Colonic mucosa (tissue), 4 donors: ENCODE results near the gene IL2RG. TPM values are rescaled to one million over a fixed set of nuclear protein-coding genes. Genes with fewer than 3 reads are reported as not detected.
A peak's percentile ranks its signal among the peaks of the same experiment; 100 is the strongest.

Experiments
- DNase-seq: peaks from one replicate; pipeline ENCODE4 v3.0.0-alpha.2; 2020
- H3K27ac ChIP-seq: fragments of 200-600 bp; one replicate; pipeline ENCODE4 v1.8.0; 2021
- H3K27me3 ChIP-seq: fragments of 200-600 bp; one replicate; pipeline ENCODE4 v1.8.0; 2021
- H3K36me3 ChIP-seq: fragments of 200-600 bp; one replicate; pipeline ENCODE4 v1.8.0; 2021
- H3K4me1 ChIP-seq: fragments of 200-600 bp; one replicate; pipeline ENCODE4 v1.8.0; 2021; ENCODE audit warnings: mild to moderate bottlenecking
- H3K4me3 ChIP-seq: fragments of 200-600 bp; one replicate; pipeline ENCODE4 v1.8.0; 2021
- H3K9ac ChIP-seq, 2 donors: one replicate each; pipeline ENCODE4 v1.7.0; 2013; ENCODE audit warnings: control low read depth in 2 of 2, low read depth in 2 of 2, low read length in 2 of 2
- H3K9me3 ChIP-seq: fragments of 200-600 bp; one replicate; pipeline ENCODE4 v1.8.0; 2021
- CTCF ChIP-seq: fragments of 200-600 bp; IDR thresholded peaks from one replicate; pipeline ENCODE4 v1.8.0; 2022; ENCODE audit warnings: antibody characterized with exemption, mild to moderate bottlenecking
- intact Hi-C: fragments of 100-400 bp; cut with DNase I; formaldehyde crosslinking; loops from one replicate; pipeline ENCODE4 v1.14.1; 2022
- total RNA-seq, 2 donors: library from RNA; stranded (reverse); fragmentation: NEBNext Ultra II Directional in 1 of 2; extraction: Animal tissue kit (Norgen Biotek cat#: 25700) in 1 of 2; gene quantifications; one replicate each; pipeline ENCODE4 v1.2.1, GENCODE V29; 2021
- donor health status: healthy.
- donor health status: DM: no; HTN: no; CAD: no.
- donor health status: DM: no; HTN: no; CAD: no.

Gene IL2RG
- total RNA-seq, 2 donors from 2014 or later, result 46.0 to 61.0 TPM

- Histone ChIP-seq H3K27ac (peak within 1 kb of the TSS; percentile 76), H3K4me1 (no peaks in the 10 kb centered on the region), H3K4me3 (peak within 1 kb of the TSS; percentile 47), H3K9me3 (no peaks in the 10 kb centered on the region), H3K9ac (peak within 1 kb of the TSS; percentile 60 to 65), H3K36me3 (no peaks in the 10 kb centered on the region), H3K27me3 (no peaks in the 10 kb centered on the region)
- intact Hi-C loops, result no loop called here
- TF ChIP-seq CTCF, result no peak
- DNase-seq, result peak; percentile 90
Measured at GRCh38 chrX:71068044-71068918, 43.1 kb downstream of the IL2RG start, which contains the start of gene SNX12. TSS of gene SNX12 (minus strand) at chrX:71068334. CDS start at chrX:71068306, 28 bp downstream.

- Histone ChIP-seq H3K4me3 (peak overlapping the region; percentile 47), H3K9me3 (no peaks in the 10 kb centered on the region), H3K27me3 (no peaks in the 10 kb centered on the region), H3K27ac (peak overlapping the region; percentile 76), H3K36me3 (no peaks in the 10 kb centered on the region), H3K4me1 (no peaks in the 10 kb centered on the region), H3K9ac (peak overlapping the region; percentile 53)
- intact Hi-C loops, result no loop called here
- no peak for DNase-seq
- TF ChIP-seq CTCF, result no peak
Measured at GRCh38 chrX:71067712-71068043, 43.7 kb downstream of the IL2RG start.

- intact Hi-C loops, result no loop called here
- Histone ChIP-seq H3K9me3 (no peaks in the 10 kb centered on the region), H3K36me3 (no peaks in the 10 kb centered on the region), H3K27me3 (no peaks in the 10 kb centered on the region), H3K4me1 (no peaks in the 10 kb centered on the region), H3K4me3 (peak overlapping the region; percentile 47), H3K9ac (peak overlapping the region; percentile 53), H3K27ac (peak overlapping the region; percentile 76)
- TF ChIP-seq CTCF, result no peak
- no peak for DNase-seq
Measured at GRCh38 chrX:71067089-71067488, 44.3 kb downstream of the IL2RG start.

GRCh38 chrX:71060127-71060526 is 51.2 kb downstream of the IL2RG start:
- Histone ChIP-seq H3K4me3 (no peak overlapping the region), H3K27me3 (no peaks in the 10 kb centered on the region), H3K9me3 (no peaks in the 10 kb centered on the region), H3K27ac (no peak overlapping the region), H3K9ac (no peak overlapping the region), H3K4me1 (no peaks in the 10 kb centered on the region), H3K36me3 (no peaks in the 10 kb centered on the region)
- no peak for DNase-seq
- TF ChIP-seq CTCF, result no peak
- intact Hi-C loops, result no loop called here

- Histone ChIP-seq H3K27me3 (no peaks in the 10 kb centered on the region), H3K36me3 (no peaks in the 10 kb centered on the region)
Measured at GRCh38 chrX:71057848-71058530, 53.4 kb downstream of the IL2RG start.

More at GRCh38 chrX:71057848-71058530, 53.4 kb downstream of the IL2RG start:
- TF ChIP-seq CTCF, result no peak
- Histone ChIP-seq H3K4me1 (no peaks in the 10 kb centered on the region), H3K9ac (no peak overlapping the region), H3K9me3 (no peaks in the 10 kb centered on the region), H3K27ac (no peak overlapping the region), H3K4me3 (no peak overlapping the region)
- no peak for DNase-seq
- intact Hi-C loops, result no loop called here

Other genes starting within 250 kb of the IL2RG start
- gene TEX11, start 202.9 kb downstream of the IL2RG start, total RNA-seq, result 1 to 10 TPM in 1 of 2 donors, under 1 TPM in 1; 0.94 to 1.0 TPM
- gene SLC7A3, start 180.5 kb downstream of the IL2RG start, total RNA-seq, result under 1 TPM in 1 of 2 donors, not detected in 1; 0.22 TPM
- gene SNX12, start 43.2 kb downstream of the IL2RG start, total RNA-seq, result 10 to 100 TPM; 62.1 to 76.8 TPM
- gene FOXO4, start 15.7 kb downstream of the IL2RG start, total RNA-seq, result 10 to 100 TPM; 23.4 to 47.4 TPM
- not detected for gene CXorf65, start 4.8 kb downstream of the IL2RG start, total RNA-seq
- 10 to 100 TPM; 35.1 to 39.7 TPM for gene MED12, start 7.0 kb upstream of the IL2RG start, total RNA-seq
- gene NLGN3, start 33.3 kb upstream of the IL2RG start, total RNA-seq, result under 1 TPM; 0.67 to 0.82 TPM
- 100 to 1,000 TPM in 1 of 2 donors, 10 to 100 TPM in 1; 76.0 to 100 TPM for gene GJB1, start 111.6 kb upstream of the IL2RG start, total RNA-seq
- 10 to 100 TPM; 16.6 to 17.4 TPM for gene ZMYM3, start 142.6 kb upstream of the IL2RG start, total RNA-seq
- 100 to 1,000 TPM; 203 to 262 TPM for gene NONO, start 172.1 kb upstream of the IL2RG start, total RNA-seq
- 1 to 10 TPM in 1 of 2 donors, under 1 TPM in 1; 0.96 to 2.5 TPM for gene ITGB1BP2, start 190.2 kb upstream of the IL2RG start, total RNA-seq